Measurements from ENCODE around the gene C5orf15.
A peak's percentile ranks its signal among the peaks of the same experiment; 100 is the strongest.

Gene C5orf15

GRCh38 chr5:133968204-133968980 is at the start of gene C5orf15:
C5orf15 (minus strand) TSS chr5:133968625; CDS start chr5:133968584, 41 bp downstream.
- peak; percentile 83 for DNase-seq (ENCODE audit: low read depth, low spot score)
- peak within 1 kb of the TSS; percentile 56 for H3K27ac ChIP-seq

- H3K27ac ChIP-seq = no peak overlapping the region
- DNase-seq (ENCODE audit: low read depth, low spot score) = no peak
Observed at GRCh38 chr5:134008266-134008749, 39.9 kb upstream of the C5orf15 start.

GRCh38 chr5:134007581-134008265 is 39.3 kb upstream of the C5orf15 start:
- DNase-seq (ENCODE audit: low read depth, low spot score) = no peak
- no peak overlapping the region for H3K27ac ChIP-seq

DNA sequence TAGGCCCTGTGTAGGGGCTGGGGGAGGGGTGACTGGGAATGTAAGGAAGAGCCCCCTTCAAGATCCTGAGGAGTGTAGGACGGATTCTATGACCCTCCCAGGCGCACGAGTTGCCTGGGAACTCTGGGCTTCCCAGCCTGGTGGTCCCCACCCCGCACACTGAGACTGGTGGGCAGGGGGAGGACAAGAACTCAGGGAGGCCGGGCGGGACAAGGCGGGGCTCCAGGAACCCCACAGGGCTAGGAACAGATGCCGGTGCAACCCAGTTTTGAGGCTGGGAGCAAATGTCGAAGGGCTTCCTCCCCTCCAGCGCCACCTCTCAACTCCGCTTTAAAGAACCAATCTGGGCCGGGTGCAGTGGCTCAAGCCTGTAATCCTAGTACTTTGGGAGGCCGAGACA is 37.7 kb upstream of the C5orf15 start:
- no peak overlapping the region for H3K27ac ChIP-seq

DNA sequence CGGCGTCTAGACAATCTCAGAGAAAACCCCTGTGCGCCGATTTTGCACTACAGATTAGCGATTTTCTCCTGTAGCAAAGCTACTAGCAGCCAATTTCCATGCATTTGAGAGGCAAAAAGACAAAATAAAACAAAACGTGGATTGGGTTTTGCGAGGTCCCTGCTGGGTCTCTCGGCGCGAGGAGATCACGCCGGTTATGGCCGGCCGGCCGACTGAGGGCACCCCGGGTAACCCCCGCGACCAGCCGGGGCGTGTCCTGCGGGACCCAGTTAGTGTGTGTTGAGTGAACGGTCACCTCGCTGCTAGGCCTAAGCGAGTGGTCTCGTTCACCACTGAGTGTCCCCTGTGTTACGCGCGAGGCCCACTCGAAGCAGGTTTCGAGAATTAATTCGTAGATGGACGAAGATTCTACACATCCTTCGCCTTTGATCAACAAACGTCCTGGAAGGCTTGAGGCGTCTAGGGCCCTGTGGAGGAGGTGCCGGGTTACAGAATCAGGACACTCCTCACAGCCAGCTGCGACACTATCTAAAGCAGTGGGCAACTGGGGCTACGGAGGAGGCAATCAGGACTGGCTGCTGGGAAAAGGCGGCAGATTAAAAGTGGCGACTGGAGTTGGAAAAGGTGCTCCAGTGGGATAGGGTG is 37.1 kb upstream of the C5orf15 start:
- peak overlapping the region; percentile 88 for H3K27ac ChIP-seq
- DNase-seq (ENCODE audit: low read depth, low spot score) = no peak

More for the DNA sequence above, 37.7 kb upstream of the C5orf15 start:
- DNase-seq (ENCODE audit: low read depth, low spot score) = no peak

- DNase-seq (ENCODE audit: low read depth, low spot score) = peak; percentile 44
- H3K27ac ChIP-seq = peak within 1 kb of the TSS; percentile 88
Observed at GRCh38 chr5:134004626-134005416, 36.4 kb upstream of the C5orf15 start, which contains the start of gene VDAC1. VDAC1 (minus strand) TSS chr5:134004975; CDS start chr5:133993012, 11,963 bp downstream.

DNA sequence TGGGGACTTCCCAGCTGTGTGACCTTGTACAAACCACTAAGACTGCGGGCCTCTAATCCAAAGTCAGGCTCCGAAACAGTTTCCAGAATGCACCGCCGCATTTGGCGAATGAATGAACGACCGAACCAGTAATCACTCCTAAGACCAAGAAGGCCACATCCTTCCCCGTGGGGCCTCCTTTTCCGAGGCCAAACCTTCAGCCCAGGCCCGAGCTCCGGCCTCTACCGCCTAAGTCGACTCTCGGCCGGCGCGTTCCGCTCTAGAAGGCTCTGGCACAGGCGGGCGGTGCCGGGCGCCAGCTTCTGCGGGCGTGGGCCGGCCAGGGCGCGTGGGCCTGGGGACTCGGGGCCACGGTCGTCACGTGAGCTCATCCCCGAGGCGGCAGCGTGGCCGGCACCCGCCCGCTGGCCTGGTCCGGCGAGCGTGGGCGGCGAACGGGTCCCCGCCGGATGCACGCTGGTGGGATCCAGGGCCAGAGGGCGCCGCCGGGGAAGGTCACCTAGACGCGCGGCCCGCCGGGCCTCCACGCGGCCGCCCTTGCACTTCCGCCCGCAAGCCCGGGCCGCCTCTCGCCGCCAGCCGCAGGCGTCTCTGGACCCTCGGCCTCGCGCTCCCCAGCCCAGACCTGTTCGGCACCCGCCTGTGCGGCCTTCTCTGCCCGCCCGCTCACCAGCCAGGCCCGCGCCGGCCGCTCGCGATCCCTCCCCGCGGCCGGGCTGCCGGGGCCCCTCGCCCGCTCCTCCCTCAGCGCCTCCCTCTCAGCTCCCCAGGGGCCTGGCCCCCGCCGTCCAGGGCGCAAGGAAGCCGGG is 35.6 kb upstream of the C5orf15 start:
- H3K27ac ChIP-seq = peak overlapping the region; percentile 88
- DNase-seq (ENCODE audit: low read depth, low spot score) = no peak

DNA sequence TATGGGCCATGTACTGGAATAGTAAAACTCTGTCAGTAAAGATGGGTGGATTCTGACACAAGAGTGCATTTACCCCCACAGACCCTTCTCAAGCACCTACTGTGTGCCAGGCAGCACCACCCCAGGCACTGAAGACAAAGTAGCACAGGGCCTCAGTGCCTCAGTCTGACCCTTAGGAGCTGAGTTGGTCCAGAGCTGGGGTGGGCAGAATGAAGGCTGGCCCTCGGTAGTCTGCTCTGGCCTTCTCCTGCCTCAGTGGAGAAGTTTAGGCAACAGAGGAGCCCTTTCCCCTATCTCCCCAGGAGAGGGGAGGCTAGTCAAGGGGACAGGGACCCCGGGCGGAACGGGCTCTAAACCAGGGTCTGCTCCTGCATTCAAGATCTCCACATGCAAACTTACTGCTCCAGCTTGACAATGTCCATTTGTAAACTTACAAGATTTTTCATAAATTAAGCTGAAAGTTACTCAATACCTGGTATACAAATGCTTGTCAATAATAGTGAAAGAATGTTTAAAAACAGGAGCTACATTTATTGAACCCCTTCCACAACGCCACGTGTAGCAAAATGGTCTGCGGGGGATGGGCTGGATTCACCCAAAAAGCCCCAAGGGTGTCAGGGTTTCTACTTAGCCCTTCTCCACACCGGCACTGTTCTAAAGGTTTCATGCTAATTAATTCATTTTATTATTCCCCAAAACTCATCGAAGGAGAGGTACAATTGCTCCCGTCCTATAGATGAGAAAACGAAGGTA is 34.8 kb upstream of the C5orf15 start:
- DNase-seq (ENCODE audit: low read depth, low spot score) = no peak
- peak overlapping the region; percentile 88 for H3K27ac ChIP-seq

DNA sequence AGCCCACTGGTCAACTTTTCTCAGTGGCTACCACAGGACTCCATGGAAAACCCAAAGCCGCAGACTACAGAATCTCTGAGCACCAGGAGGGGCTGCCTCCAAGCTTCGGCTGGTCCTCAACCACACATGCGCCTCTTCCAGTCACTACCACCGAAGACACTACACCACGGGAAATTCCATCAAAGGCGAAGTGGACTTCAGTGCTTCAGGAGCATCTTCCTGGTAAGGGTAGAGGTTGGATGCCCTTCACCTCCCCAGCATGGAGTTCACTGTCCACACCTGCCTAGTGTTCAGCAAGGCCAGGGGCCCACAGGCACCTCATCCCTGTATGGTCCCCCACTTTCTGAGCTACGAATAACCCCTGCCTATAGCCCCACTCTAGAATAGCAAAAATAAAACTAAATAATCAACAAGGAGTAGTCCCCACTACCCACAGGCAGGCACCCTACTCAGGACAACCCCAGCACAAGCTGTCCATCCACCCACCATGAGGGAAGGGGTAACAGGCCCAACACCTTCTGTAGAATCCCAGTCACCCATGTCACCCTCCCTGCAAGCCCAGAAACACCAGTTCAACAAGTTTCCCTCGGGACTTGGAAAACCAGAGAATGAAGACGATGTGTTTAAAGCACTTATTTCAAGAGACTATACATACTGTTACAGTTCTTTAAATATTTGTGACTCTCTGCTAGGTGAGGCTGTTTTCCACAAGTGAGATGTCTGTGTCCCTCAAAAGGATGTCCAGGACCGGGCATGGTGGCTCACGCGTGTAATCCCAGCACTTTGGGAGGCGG is 33.7 kb upstream of the C5orf15 start:
- no peak overlapping the region for H3K27ac ChIP-seq
- DNase-seq (ENCODE audit: low read depth, low spot score) = no peak

- H3K27ac ChIP-seq = no peak overlapping the region
- no peak for DNase-seq (ENCODE audit: low read depth, low spot score)
Observed at GRCh38 chr5:134000696-134001453, 32.5 kb upstream of the C5orf15 start.

DNA sequence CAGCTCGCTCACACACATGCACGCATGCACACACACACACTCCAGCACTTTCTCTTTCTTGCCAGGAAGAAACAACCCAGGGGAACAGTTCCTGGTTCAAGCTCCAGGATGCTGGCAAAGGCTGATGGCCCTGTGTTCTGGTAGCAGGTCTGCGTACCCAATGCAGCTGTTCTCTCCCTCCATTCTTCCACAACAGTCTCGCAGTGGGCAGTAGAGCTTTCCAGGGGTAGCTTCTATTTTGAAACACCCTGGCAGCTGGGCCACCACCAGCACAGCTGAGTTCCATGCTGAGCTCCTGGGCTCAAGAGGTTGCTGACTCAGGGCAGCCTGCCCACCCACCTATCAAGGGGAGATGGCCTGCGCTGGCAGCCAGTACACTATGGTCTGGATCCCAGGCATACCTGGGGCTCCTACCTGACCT is 31.7 kb upstream of the C5orf15 start:
- H3K27ac ChIP-seq = no peak overlapping the region
- DNase-seq (ENCODE audit: low read depth, low spot score) = no peak

GRCh38 chr5:133998807-133999206 is 30.4 kb upstream of the C5orf15 start:
- no peak for DNase-seq (ENCODE audit: low read depth, low spot score)
- no peak overlapping the region for H3K27ac ChIP-seq

- no peak overlapping the region for H3K27ac ChIP-seq
- DNase-seq (ENCODE audit: low read depth, low spot score) = no peak
Observed at GRCh38 chr5:133998042-133998441, 29.6 kb upstream of the C5orf15 start.

DNA sequence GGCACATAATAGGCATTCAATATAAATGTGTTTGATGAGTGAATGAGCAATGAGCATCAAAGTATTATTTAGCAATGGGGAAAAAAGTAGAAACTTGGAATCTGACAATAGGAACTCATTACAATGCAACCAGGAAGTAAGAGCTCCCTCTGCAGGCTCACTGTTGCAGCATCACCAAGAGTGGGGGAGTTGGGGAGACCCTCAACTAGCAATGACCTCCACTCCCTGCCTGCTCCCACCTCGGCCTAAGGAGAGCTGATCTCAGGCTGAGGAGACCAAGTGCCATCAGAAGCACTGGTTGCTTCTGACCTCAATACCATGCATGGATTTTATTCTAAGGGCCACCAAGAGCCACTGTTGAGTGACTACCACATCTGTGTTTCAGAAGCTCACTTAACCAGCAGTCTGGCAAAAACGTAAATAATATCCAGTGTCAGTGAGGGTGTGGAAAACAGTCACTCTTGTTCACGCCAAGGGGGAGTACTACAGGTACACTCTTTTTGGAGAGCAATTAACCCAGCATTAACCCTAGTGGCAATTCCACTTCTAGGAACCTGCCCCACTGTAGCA is 28.3 kb upstream of the C5orf15 start:
- H3K27ac ChIP-seq = no peak overlapping the region
- no peak for DNase-seq (ENCODE audit: low read depth, low spot score)

GRCh38 chr5:133995883-133996563 is 27.6 kb upstream of the C5orf15 start:
- no peak overlapping the region for H3K27ac ChIP-seq
- DNase-seq (ENCODE audit: low read depth, low spot score) = no peak

GRCh38 chr5:133995341-133995740 is 26.9 kb upstream of the C5orf15 start:
- no peak overlapping the region for H3K27ac ChIP-seq
- DNase-seq (ENCODE audit: low read depth, low spot score) = no peak
